Measurements from ENCODE around the gene RNASEH2C. TPM values are rescaled to one million over a fixed set of nuclear protein-coding genes. Genes with fewer than 3 reads are reported as not detected.
A peak's percentile ranks its signal among the peaks of the same experiment; 100 is the strongest.

RNASEH2C gene
- total RNA-seq, 2 donors from 2014 or later: 138 to 185 TPM

GRCh38 chr11:65717906-65718305 is 2.7 kb downstream of the RNASEH2C start:
- Histone ChIP-seq H3K27me3 (replicated peaks; ENCODE audit: insufficient read depth) (no peaks in the 10 kb centered on the region), H3K4me1 (ENCODE audit: control insufficient read depth in 1 of 2, low read depth in 2 of 2) (peaks cover 15 to 30% of the 10 kb centered on the region in 2 donors), H3K9me3 (no peaks in the 10 kb centered on the region), H3K36me3 (peaks cover 60% of the 10 kb centered on the region), H3K4me3 (no peak overlapping the region), H3K27ac (no peak overlapping the region)
- no peak for DNase-seq (ENCODE audit: low spot score)
- no peak for TF ChIP-seq CTCF (IDR thresholded peaks at IDR 0.05)
- no peak for ATAC-seq (ENCODE audit: insufficient number of reproducible peaks, low FRiP score, low read depth)

GRCh38 chr11:65716774-65717405 is 3.7 kb downstream of the RNASEH2C start:
- no peak for ATAC-seq (ENCODE audit: insufficient number of reproducible peaks, low FRiP score, low read depth)
- no peak for TF ChIP-seq CTCF (IDR thresholded peaks at IDR 0.05)
- Histone ChIP-seq H3K27me3 (replicated peaks; ENCODE audit: insufficient read depth) (no peaks in the 10 kb centered on the region), H3K4me3 (no peak overlapping the region), H3K36me3 (peaks cover 60% of the 10 kb centered on the region), H3K9me3 (no peaks in the 10 kb centered on the region), H3K4me1 (ENCODE audit: control insufficient read depth in 1 of 2, low read depth in 2 of 2) (peaks cover 15 to 34% of the 10 kb centered on the region in 2 donors), H3K27ac (no peak overlapping the region)
- DNase-seq (ENCODE audit: low spot score): no peak

- Histone ChIP-seq H3K9me3 (no peaks in the 10 kb centered on the region), H3K27ac (no peak overlapping the region), H3K36me3 (peaks cover 60% of the 10 kb centered on the region), H3K4me1 (ENCODE audit: control insufficient read depth in 1 of 2, low read depth in 2 of 2) (peaks cover 15 to 35% of the 10 kb centered on the region in 2 donors), H3K27me3 (replicated peaks; ENCODE audit: insufficient read depth) (no peaks in the 10 kb centered on the region), H3K4me3 (no peak overlapping the region)
- no peak for DNase-seq (ENCODE audit: low spot score)
- TF ChIP-seq CTCF (IDR thresholded peaks at IDR 0.05): no peak
- ATAC-seq (ENCODE audit: insufficient number of reproducible peaks, low FRiP score, low read depth): no peak
These were observed 4.3 kb downstream of the RNASEH2C start for GRCh38 chr11:65716302-65716701.

- H3K4me1 ChIP-seq (ENCODE audit: control insufficient read depth in 1 of 2, low read depth in 2 of 2): peaks cover 15 to 45% of the 10 kb centered on the region in 2 donors
- H3K27ac ChIP-seq: no peak overlapping the region
- TF ChIP-seq CTCF (IDR thresholded peaks at IDR 0.05): no peak
- no peak overlapping the region for H3K4me3 ChIP-seq
- no peaks in the 10 kb centered on the region for H3K27me3 ChIP-seq (replicated peaks; ENCODE audit: insufficient read depth)
- H3K36me3 ChIP-seq: peaks cover 57% of the 10 kb centered on the region
- DNase-seq (ENCODE audit: low spot score) (no peak), ATAC-seq (ENCODE audit: insufficient number of reproducible peaks, low FRiP score, low read depth) (no peak)
- H3K9me3 ChIP-seq: no peaks in the 10 kb centered on the region
These were observed 6.2 kb downstream of the RNASEH2C start for GRCh38 chr11:65714433-65714832.

- DNase-seq (ENCODE audit: low spot score) (no peak), ATAC-seq (ENCODE audit: insufficient number of reproducible peaks, low FRiP score, low read depth) (no peak)
- Histone ChIP-seq H3K27me3 (replicated peaks; ENCODE audit: insufficient read depth) (no peaks in the 10 kb centered on the region), H3K4me1 (ENCODE audit: control insufficient read depth in 1 of 2, low read depth in 2 of 2) (peaks cover 5 to 37% of the 10 kb centered on the region in 2 donors), H3K36me3 (peaks cover 46% of the 10 kb centered on the region), H3K27ac (peak overlapping the region; percentile 95 to 100), H3K9me3 (no peaks in the 10 kb centered on the region), H3K4me3 (peak overlapping the region; percentile 99)
- TF ChIP-seq CTCF (IDR thresholded peaks at IDR 0.05): no peak
These were observed 7.2 kb downstream of the RNASEH2C start for GRCh38 chr11:65713212-65713969.
